Measurements from ENCODE around the gene ABR. TPM values are rescaled to one million over a fixed set of nuclear protein-coding genes. Genes with fewer than 3 reads are reported as not detected.
A peak's percentile ranks its signal among the peaks of the same experiment; 100 is the strongest.
"Not testable (repeated sequence)": the region's sequence is repeated elsewhere in the genome, so short reads cannot be mapped to it uniquely, and the experiment has no call there.

The ABR gene
- total RNA-seq, 1 donor from 2014 or later: 63.6 TPM

- H3K9me3 Mint-ChIP-seq: no peaks in the 10 kb centered on the region
- H3K27me3 Mint-ChIP-seq: no peaks in the 10 kb centered on the region
- TF ChIP-seq CTCF (conservative IDR thresholded peaks at IDR 0.05): no peak
- H3K36me3 Mint-ChIP-seq: no peaks in the 10 kb centered on the region
- peaks cover 19% of the 10 kb centered on the region for H3K4me1 Mint-ChIP-seq (ENCODE audit: unreplicated experiment)
- peak overlapping the region; percentile 61 for H3K27ac Mint-ChIP-seq
- no peak overlapping the region for H3K4me3 Mint-ChIP-seq
- DNase-seq (ENCODE audit: extremely low spot score, unreplicated experiment): no peak
These were observed 131.8 kb downstream of the ABR start for GRCh38 chr17:1047879-1048470.

DNA sequence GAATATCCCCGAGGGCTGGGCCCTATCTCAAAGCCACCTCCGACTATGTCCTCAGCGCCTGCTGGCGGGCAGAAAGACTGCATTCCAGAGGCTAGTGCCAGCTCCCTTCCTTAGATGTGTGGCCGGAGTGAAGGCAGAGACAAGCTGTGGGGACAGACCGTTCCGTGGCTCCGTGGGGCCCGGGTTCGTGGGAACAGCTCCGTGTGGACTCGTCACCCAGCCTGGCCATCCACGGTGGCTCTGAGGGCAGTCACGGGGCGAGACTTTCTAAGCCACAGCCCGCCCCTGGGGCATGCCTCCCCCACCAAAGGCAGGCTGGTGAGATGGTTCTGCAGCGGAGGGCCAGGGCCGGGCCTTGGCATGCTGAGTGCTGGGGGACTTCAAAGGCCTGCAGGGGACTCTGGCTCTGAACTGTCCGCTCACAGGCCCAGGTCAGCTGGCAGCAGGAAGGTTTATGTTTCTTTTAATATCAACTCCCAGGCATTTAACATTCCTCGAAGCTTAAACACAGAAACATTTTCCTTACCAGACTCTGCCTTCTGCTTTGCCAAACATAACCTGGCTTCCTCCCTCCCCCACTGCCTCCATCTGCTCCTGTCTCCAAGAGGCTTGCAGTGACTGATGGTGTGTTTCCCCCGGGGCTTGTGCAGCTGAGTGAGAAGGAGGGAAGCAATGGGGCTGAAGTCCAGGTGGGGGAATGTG lies 132.5 kb downstream of the ABR start:
- peaks cover 25% of the 10 kb centered on the region for H3K4me1 Mint-ChIP-seq (ENCODE audit: unreplicated experiment)
- peak overlapping the region; percentile 61 for H3K27ac Mint-ChIP-seq
- H3K4me3 Mint-ChIP-seq: no peak overlapping the region
- TF ChIP-seq CTCF (conservative IDR thresholded peaks at IDR 0.05): no peak
- no peaks in the 10 kb centered on the region for H3K27me3 Mint-ChIP-seq
- no peaks in the 10 kb centered on the region for H3K9me3 Mint-ChIP-seq
- no peak for DNase-seq (ENCODE audit: extremely low spot score, unreplicated experiment)
- peaks cover 5% of the 10 kb centered on the region for H3K36me3 Mint-ChIP-seq

GRCh38 chr17:1045456-1045855 lies 134.3 kb downstream of the ABR start:
- no peak for TF ChIP-seq CTCF (conservative IDR thresholded peaks at IDR 0.05)
- peaks cover 11% of the 10 kb centered on the region for H3K36me3 Mint-ChIP-seq
- peaks cover 26% of the 10 kb centered on the region for H3K4me1 Mint-ChIP-seq (ENCODE audit: unreplicated experiment)

DNA sequence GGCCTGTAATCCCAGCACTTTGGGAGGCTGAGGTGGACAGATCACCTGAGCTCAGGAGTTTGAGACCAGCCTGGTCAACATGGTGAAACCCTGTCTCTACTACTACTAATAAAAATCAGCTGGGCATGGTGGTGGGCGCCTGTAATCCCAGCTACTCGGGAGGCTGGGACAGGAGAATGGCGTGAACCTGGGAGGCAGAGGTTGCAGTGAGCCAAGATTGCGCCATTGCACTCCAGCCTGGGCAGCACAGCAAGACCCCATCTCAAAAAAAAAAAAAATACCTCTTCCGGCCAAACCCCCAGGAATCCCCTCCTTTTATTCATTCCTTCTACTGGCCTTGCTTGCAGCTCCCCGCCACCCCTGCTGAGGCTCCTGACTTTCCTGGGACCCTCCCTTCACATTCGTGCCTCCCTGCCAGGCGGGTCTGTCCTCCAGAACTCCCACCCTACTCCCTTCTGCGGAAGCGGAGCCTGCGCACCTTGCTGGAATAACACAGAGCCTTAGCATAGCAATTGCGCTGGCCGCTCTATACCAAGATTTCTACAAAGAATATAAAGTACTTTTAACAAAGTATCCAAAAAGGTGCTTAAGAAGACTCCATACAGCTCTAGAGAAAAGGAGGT lies 135.3 kb downstream of the ABR start:
- H3K4me3 Mint-ChIP-seq; DNase-seq (ENCODE audit: extremely low spot score, unreplicated experiment); H3K27ac Mint-ChIP-seq; H3K9me3 Mint-ChIP-seq; H3K27me3 Mint-ChIP-seq: not testable (repeated sequence)
- Mint-ChIP-seq H3K4me1 (ENCODE audit: unreplicated experiment) (peaks cover 26% of the 10 kb centered on the region), H3K36me3 (peaks cover 11% of the 10 kb centered on the region)

More at GRCh38 chr17:1045456-1045855, 134.3 kb downstream of the ABR start:
- Mint-ChIP-seq H3K9me3 (no peaks in the 10 kb centered on the region), H3K4me3 (no peak overlapping the region), H3K27me3 (no peaks in the 10 kb centered on the region), H3K27ac (no peak overlapping the region)
- no peak for DNase-seq (ENCODE audit: extremely low spot score, unreplicated experiment)

DNA sequence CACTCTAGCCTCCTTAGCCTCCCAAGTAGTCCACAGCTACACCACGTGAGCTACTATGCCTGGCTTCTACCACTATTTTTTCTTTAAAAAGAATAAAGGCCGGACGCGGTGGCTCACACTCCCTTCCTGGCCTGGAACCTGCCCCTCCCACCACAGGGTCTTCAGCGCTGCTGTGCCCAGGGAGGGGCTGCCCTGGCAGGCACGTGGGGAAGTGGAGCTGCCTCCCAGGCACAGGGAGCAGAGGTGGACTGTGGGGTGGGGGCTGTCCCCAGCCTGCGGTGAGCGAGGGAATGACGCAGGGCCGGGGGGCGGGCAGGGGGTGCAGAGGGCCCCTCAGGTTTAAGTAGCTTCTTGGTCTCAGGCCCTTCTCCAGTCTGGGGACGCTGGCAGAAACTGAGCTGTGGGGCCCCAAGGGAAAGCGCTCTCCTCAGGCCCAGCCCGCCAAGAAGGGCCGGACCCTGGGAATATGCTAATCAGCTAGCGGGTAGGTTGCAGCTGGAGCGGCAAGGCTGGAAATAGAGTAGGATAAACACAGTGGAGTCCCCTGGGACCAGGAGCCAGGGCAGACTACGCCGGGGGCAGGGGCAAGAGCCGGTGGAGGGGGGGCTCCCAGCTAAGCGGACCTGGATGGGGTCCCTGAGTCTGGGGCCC lies 136.1 kb downstream of the ABR start:
- no peak for TF ChIP-seq CTCF (conservative IDR thresholded peaks at IDR 0.05)
- Mint-ChIP-seq H3K9me3 (no peaks in the 10 kb centered on the region), H3K4me3 (no peak overlapping the region), H3K4me1 (ENCODE audit: unreplicated experiment) (peaks cover 26% of the 10 kb centered on the region), H3K27me3 (no peaks in the 10 kb centered on the region), H3K27ac (no peak overlapping the region), H3K36me3 (peaks cover 11% of the 10 kb centered on the region)
- no peak for DNase-seq (ENCODE audit: extremely low spot score, unreplicated experiment)

- H3K4me3 Mint-ChIP-seq: peak overlapping the region; percentile 17
- no peak for TF ChIP-seq CTCF (conservative IDR thresholded peaks at IDR 0.05)
- peaks cover 27% of the 10 kb centered on the region for H3K4me1 Mint-ChIP-seq (ENCODE audit: unreplicated experiment)
These were observed 137.3 kb downstream of the ABR start for GRCh38 chr17:1042486-1042885.

More at GRCh38 chr17:1042486-1042885, 137.3 kb downstream of the ABR start:
- no peak overlapping the region for H3K27ac Mint-ChIP-seq
- peaks cover 11% of the 10 kb centered on the region for H3K36me3 Mint-ChIP-seq
- DNase-seq (ENCODE audit: extremely low spot score, unreplicated experiment): no peak
- no peaks in the 10 kb centered on the region for H3K9me3 Mint-ChIP-seq
- no peaks in the 10 kb centered on the region for H3K27me3 Mint-ChIP-seq

Measured in type B pancreatic cell (in vitro differentiated cells).